ENCODE measurements around the gene HCFC1R1.

- TF ChIP-seq POLR2A (IDR thresholded peaks at IDR 0.05; ENCODE audit: low read length) (no peak), GATA1 (IDR thresholded peaks at IDR 0.05; ENCODE audit: low read depth, low read length) (no peak)
These were observed 35.9 kb downstream of the HCFC1R1 start for GRCh38 chr16:2987833-2988232.
